Psoas muscle (tissue), 8 donors: ENCODE measurements around the gene CCDC157. TPM values are rescaled to one million over a fixed set of nuclear protein-coding genes. Genes with fewer than 3 reads are reported as not detected.

Source experiments
- ATAC-seq, 4 donors: fragments of 200-7000 bp; cut with Tn5 transposase; one replicate each; pipeline ENCODE4 v1.9.1; 2020; ENCODE audit warnings: moderate library complexity in 3 of 4, mild to moderate bottlenecking in 2 of 4
- DNase-seq, 2 donors: peaks; one replicate each; pipeline ENCODE4 v3.0.0-alpha.2; 2020
- H3K27ac ChIP-seq: fragments of 200-600 bp; one replicate; pipeline ENCODE4 v1.8.0; 2022
- H3K27me3 ChIP-seq, 3 donors: fragments of 200-600 bp in 1 of 3; one replicate each; pipeline versions ENCODE4 v1.6.1 to v1.8.0; 2013 to 2022; ENCODE audit warnings: low read length in 2 of 3, mild to moderate bottlenecking in 2 of 3, moderate library complexity in 1 of 3; ENCODE audit not compliant: insufficient read depth in 3 of 3
- H3K36me3 ChIP-seq, 2 donors: fragments of 200-600 bp in 1 of 2; one replicate each; pipeline versions ENCODE4 v1.6.1 to v1.8.0; 2013 to 2022; ENCODE audit warnings: low read depth in 1 of 2, mild to moderate bottlenecking in 1 of 2, moderate library complexity in 1 of 2; ENCODE audit not compliant: insufficient read depth in 1 of 2
- H3K4me1 ChIP-seq: fragments of 200-600 bp; one replicate; pipeline ENCODE4 v1.8.0; 2022
- H3K4me3 ChIP-seq: fragments of 200-600 bp; one replicate; pipeline ENCODE4 v1.8.0; 2022; ENCODE audit warnings: mild to moderate bottlenecking
- H3K9me3 ChIP-seq: fragments of 200-600 bp; one replicate; pipeline ENCODE4 v1.8.0; 2022
- WGBS, 3 donors: extraction: QIAGEN DNeasy Blood & Tissue Kit; methylation state at CpG; one replicate each; pipeline versions ENCODE4 v1.1.6 to v1.1.7; 2013; 5-methylcytosine and 5-hydroxymethylcytosine counted together
- intact Hi-C, 2 donors: fragments of 100-400 bp; cut with DNase I; formaldehyde crosslinking; loops; one replicate each; pipeline versions ENCODE4 v1.11.0 to v1.14.2; 2022
- polyA plus RNA-seq, 3 donors: library from polyadenylated mRNA; stranded (reverse); fragments of 200-250 nt; gene quantifications; one replicate each; pipeline ENCODE4 v1.2.3, GENCODE V29; 2013
- total RNA-seq, 4 donors: library from RNA; stranded (reverse); fragmentation: NEBNext Ultra II Directional in 2 of 4; extraction: Animal tissue kit (Norgen Biotek cat#: 25700) in 2 of 4; gene quantifications; one replicate each; pipeline versions ENCODE4 v1.2.1 to v1.2.4, GENCODE V29; 2021 to 2023
- TF ChIP-seq, protein P1 (sequence below): fragments of 200-600 bp; IDR thresholded peaks from one replicate; pipeline ENCODE4 v1.8.0; 2022; ENCODE audit warnings: antibody characterized with exemption
- donor health status: healthy with polysubstance abuse.
- donor health status: DM: no; HTN: no; CAD: no; lungs with moderate emphysema.
- donor health status: Bipolar disorder and iron deficiency.
- donor health status: healthy.
- donor health status: DM: yes; HTN: yes; CAD: no.
- donor health status: DM: no; HTN: no; CAD: no.
- donor health status: DM: no; HTN: no; CAD: no.
- donor health status: DM: yes; HTN: yes; CAD: no.

Gene CCDC157
- total and polyA plus RNA-seq, 7 donors = 0.17 to 2.6 (median 0.88) TPM

DNA sequence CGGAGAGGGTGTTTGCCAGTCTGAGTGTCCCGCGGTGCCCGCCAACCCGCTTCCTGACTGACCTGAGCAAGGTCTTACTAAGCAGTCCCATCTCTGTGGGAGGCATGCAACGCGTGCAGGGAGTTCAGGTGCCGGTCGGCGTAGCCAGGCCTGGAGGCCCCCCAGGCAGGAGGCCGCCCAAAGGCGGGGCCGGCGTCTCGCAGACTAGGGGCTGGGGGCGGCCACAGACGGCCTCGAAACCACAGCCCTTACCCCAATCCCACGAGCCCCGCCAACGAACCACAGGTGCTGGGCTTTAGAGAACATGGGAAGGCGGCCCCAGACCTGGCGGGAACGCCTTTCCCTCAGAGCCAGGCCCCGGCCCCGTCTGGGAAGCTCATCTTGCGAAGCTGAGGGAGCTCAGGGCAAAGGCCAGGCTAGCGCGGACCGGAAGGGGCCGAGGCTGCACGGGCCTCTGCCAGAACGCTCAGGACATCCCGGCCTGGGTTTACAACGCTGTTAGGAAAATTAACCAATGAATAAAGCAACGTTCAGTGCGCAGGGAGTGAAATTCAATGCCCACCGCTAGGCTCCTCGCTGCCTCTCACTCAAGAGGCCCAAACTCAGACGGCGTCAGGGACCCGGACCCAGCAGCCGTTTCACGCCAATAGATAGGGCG lies 66.6 kb downstream of the CCDC157 start:
- 0 to 1% (median 0%) methylated on average over 37 to 45 of the region's 45 CpGs for WGBS, 3 donors
- TF ChIP-seq, protein P1, sequence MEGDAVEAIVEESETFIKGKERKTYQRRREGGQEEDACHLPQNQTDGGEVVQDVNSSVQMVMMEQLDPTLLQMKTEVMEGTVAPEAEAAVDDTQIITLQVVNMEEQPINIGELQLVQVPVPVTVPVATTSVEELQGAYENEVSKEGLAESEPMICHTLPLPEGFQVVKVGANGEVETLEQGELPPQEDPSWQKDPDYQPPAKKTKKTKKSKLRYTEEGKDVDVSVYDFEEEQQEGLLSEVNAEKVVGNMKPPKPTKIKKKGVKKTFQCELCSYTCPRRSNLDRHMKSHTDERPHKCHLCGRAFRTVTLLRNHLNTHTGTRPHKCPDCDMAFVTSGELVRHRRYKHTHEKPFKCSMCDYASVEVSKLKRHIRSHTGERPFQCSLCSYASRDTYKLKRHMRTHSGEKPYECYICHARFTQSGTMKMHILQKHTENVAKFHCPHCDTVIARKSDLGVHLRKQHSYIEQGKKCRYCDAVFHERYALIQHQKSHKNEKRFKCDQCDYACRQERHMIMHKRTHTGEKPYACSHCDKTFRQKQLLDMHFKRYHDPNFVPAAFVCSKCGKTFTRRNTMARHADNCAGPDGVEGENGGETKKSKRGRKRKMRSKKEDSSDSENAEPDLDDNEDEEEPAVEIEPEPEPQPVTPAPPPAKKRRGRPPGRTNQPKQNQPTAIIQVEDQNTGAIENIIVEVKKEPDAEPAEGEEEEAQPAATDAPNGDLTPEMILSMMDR = peak; percentile 6
- peak overlapping the region; percentile 97 for H3K27ac ChIP-seq

GRCh38 chr22:30423959-30424533 lies 67.2 kb downstream of the CCDC157 start:
- WGBS, 3 donors = 1 to 2% (median 1%) methylated on average over 31 of the region's 31 CpGs
- H3K4me1 ChIP-seq = peaks cover 24% of the 10 kb centered on the region
- ATAC-seq = peak; percentile 84 to 93 (median 88)

More for the DNA sequence above, 66.6 kb downstream of the CCDC157 start:
- ATAC-seq (peak; percentile 58 to 70 (median 63)), DNase-seq (no peak)
- Histone ChIP-seq H3K4me3 (peak overlapping the region; percentile 83), H3K9me3 (no peaks in the 10 kb centered on the region), H3K27me3 (no peaks in the 10 kb centered on the region), H3K4me1 (peaks cover 24% of the 10 kb centered on the region), H3K36me3 (peaks cover 0 to 31% of the 10 kb centered on the region in 2 donors)
- intact Hi-C loops = loop anchor here in 1 of 2 donors (10.0 kb wide), 2 partner anchors 69 to 181 kb away; partner anchors contain the start of genes CCDC157, SF3A1 and TCN2

DNA sequence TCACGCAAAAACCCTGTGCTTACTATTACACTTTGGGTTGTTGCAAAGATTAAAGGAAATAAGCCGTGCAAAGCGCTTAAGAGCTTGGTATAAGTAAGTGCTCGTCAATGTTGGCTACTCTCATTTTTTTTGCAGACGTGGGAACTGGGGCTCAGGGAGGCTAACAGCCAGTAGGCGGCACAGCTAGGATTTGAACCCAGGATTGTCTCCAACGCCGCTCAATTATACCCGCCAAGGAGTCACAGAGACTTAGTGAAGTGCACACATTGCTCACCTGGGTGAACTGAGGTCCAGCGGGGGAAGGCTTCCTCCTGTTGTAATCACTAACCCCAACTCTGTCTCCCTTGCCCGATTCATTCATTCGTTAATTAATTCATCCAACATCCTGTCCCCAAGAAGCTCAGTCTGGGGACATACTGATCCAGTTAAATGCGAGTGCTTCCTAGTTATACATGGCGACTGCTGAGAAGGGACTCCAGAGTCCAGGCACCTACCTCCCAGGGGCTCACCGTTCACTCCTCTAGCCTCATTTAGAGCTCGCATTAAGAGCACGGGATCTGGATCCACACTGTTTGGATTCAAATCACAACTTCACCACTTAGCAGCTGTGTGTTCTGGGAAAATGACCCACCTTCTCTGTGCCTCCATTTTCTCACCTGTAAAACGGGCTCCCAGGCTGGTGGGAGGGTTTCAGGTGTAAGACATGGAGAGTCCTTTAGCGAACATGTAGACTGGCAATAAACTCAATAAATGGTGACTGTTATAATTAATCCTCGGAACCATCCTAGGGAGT lies 67.9 kb downstream of the CCDC157 start:
- H3K27me3 ChIP-seq = no peaks in the 10 kb centered on the region
- DNase-seq (no peak), ATAC-seq (no peak)
- H3K9me3 ChIP-seq = no peaks in the 10 kb centered on the region
- peak overlapping the region; percentile 70 for H3K27ac ChIP-seq
- intact Hi-C loops = loop anchor here (5.0 to 10.0 kb wide), 3 partner anchors 32 to 180 kb away; partner anchors contain the start of genes CCDC157 (in 1 of the 2), SF3A1 (in 1 of the 2) and TCN2 (in 1 of the 2)
- H3K36me3 ChIP-seq = peaks cover 0 to 18% of the 10 kb centered on the region in 2 donors
- H3K4me1 ChIP-seq = peaks cover 24% of the 10 kb centered on the region
- TF ChIP-seq, protein P1 = no peak
- 42 to 51% (median 42%) methylated on average over 20 of the region's 20 CpGs for WGBS, 3 donors
- H3K4me3 ChIP-seq = peak overlapping the region; percentile 83

More at GRCh38 chr22:30423959-30424533, 67.2 kb downstream of the CCDC157 start:
- H3K4me3 ChIP-seq = peak overlapping the region; percentile 83
- DNase-seq = peak; percentile 99
- TF ChIP-seq, protein P1 = no peak
- peak overlapping the region; percentile 97 for H3K27ac ChIP-seq
- no peaks in the 10 kb centered on the region for H3K27me3 ChIP-seq
- no peaks in the 10 kb centered on the region for H3K9me3 ChIP-seq
- intact Hi-C loops = loop anchor here in 1 of 2 donors (10.0 kb wide), 2 partner anchors 69 to 181 kb away; partner anchors contain the start of genes CCDC157, SF3A1 and TCN2
- H3K36me3 ChIP-seq = peaks cover 0 to 25% of the 10 kb centered on the region in 2 donors

- Histone ChIP-seq H3K4me1 (peaks cover 24% of the 10 kb centered on the region), H3K27ac (peak overlapping the region; percentile 72), H3K36me3 (peaks cover 0 to 13% of the 10 kb centered on the region in 2 donors), H3K9me3 (no peaks in the 10 kb centered on the region), H3K4me3 (peak overlapping the region; percentile 83), H3K27me3 (no peaks in the 10 kb centered on the region)
- DNase-seq (no peak), ATAC-seq (no peak)
- intact Hi-C loops = loop anchor here (5.0 to 10.0 kb wide), 3 partner anchors 33 to 180 kb away; partner anchors contain the start of genes CCDC157 (in 1 of the 2), SF3A1 (in 1 of the 2) and TCN2 (in 1 of the 2)
- TF ChIP-seq, protein P1 = no peak
- WGBS, 3 donors = 4 to 7% (median 6%) methylated on average over 9 of the region's 9 CpGs
Measured at GRCh38 chr22:30425327-30425615, 68.5 kb downstream of the CCDC157 start.
